ENCODE measurements around the gene OLA1.

OLA1 gene

DNA sequence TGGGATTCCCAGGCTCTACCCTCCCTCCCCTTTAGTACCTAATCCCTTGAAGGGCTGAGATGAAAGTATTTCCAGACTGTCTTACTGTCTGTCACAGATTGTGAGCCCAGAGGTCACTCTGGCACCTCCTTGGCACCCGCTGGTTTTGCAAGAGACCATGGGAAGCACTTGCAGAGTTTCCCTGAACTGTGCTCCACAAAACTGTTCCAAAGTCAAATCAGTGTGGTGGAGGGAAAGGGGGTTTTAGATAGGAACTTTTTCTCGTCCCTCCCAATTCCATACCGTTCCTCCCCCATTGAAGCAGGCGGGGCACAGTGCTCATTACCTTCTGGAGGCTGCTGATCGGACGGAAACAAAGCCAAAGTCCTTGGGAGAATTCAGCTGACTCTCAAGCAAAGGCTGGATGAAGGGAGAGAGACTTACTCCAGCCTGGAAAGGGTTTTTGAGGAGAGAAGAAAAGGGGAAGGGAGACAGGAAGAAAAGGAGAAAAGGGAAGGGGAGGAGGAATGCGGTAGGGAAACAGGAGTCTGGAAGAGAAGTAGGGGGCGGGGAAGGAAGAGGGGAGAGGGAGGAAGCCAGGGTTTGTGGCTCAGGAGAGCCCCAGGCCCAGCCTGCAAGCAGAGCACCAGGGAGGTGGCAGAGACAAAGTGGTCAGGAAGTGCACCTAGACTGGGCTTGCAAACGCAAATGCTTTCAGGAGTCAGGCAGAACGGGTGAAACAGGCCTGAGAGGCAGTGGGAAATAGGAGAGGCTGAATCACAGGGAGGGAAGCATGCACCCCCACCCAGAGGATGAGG is 194.8 kb downstream of the OLA1 start:
- Histone ChIP-seq H3K9ac (no peak overlapping the region), H3K27me3 (ENCODE audit: control insufficient read depth, insufficient read depth, low read length) (no peaks in the 10 kb centered on the region), H3K36me3 (ENCODE audit: control insufficient read depth, insufficient read depth, low read length) (no peaks in the 10 kb centered on the region), H3K27ac (no peak overlapping the region), H3K4me1 (no peaks in the 10 kb centered on the region), H3K9me3 (ENCODE audit: control insufficient read depth, low read length) (no peaks in the 10 kb centered on the region), H3K4me2 (ENCODE audit: low read length) (no peak overlapping the region), H3K4me3 (ENCODE audit: low read depth, low read length) (no peak overlapping the region), H3K79me2 (no peaks in the 10 kb centered on the region), H2AFZ (peak overlapping the region; percentile 15)
- TF ChIP-seq, protein P1, sequence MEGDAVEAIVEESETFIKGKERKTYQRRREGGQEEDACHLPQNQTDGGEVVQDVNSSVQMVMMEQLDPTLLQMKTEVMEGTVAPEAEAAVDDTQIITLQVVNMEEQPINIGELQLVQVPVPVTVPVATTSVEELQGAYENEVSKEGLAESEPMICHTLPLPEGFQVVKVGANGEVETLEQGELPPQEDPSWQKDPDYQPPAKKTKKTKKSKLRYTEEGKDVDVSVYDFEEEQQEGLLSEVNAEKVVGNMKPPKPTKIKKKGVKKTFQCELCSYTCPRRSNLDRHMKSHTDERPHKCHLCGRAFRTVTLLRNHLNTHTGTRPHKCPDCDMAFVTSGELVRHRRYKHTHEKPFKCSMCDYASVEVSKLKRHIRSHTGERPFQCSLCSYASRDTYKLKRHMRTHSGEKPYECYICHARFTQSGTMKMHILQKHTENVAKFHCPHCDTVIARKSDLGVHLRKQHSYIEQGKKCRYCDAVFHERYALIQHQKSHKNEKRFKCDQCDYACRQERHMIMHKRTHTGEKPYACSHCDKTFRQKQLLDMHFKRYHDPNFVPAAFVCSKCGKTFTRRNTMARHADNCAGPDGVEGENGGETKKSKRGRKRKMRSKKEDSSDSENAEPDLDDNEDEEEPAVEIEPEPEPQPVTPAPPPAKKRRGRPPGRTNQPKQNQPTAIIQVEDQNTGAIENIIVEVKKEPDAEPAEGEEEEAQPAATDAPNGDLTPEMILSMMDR (IDR thresholded peaks at IDR 0.05), result no peak

DNA sequence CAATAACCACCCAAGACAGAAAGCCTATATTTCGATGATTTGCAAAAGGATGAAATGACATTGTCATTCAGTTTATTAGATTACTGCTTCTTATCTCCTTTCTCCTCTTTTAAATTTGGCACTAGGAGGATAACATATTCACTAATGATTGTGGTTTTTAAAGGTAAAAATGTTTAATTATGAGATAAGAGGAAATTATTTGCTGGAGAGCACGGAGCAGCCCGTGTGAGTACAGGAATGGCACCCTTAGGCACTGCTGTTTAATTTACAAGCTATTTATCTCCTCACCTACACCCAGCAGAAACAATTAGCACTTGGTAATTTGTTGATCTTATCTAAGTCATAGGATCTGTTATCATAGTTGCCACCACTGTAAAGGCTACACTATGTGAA is 195.8 kb downstream of the OLA1 start:
- H3K79me2 ChIP-seq, result no peaks in the 10 kb centered on the region
- H3K27ac ChIP-seq, result no peak overlapping the region
- no peak overlapping the region for H3K4me2 ChIP-seq (ENCODE audit: low read length)
- no peaks in the 10 kb centered on the region for H3K4me1 ChIP-seq
- no peaks in the 10 kb centered on the region for H3K27me3 ChIP-seq (ENCODE audit: control insufficient read depth, insufficient read depth, low read length)
- TF ChIP-seq, protein P1 (IDR thresholded peaks at IDR 0.05), result no peak
- H3K9me3 ChIP-seq (ENCODE audit: control insufficient read depth, low read length), result no peaks in the 10 kb centered on the region
- H3K4me3 ChIP-seq (ENCODE audit: low read depth, low read length), result no peak overlapping the region
- no peak overlapping the region for H3K9ac ChIP-seq
- H3K36me3 ChIP-seq (ENCODE audit: control insufficient read depth, insufficient read depth, low read length), result no peaks in the 10 kb centered on the region
- no peak overlapping the region for H2AFZ ChIP-seq

DNA sequence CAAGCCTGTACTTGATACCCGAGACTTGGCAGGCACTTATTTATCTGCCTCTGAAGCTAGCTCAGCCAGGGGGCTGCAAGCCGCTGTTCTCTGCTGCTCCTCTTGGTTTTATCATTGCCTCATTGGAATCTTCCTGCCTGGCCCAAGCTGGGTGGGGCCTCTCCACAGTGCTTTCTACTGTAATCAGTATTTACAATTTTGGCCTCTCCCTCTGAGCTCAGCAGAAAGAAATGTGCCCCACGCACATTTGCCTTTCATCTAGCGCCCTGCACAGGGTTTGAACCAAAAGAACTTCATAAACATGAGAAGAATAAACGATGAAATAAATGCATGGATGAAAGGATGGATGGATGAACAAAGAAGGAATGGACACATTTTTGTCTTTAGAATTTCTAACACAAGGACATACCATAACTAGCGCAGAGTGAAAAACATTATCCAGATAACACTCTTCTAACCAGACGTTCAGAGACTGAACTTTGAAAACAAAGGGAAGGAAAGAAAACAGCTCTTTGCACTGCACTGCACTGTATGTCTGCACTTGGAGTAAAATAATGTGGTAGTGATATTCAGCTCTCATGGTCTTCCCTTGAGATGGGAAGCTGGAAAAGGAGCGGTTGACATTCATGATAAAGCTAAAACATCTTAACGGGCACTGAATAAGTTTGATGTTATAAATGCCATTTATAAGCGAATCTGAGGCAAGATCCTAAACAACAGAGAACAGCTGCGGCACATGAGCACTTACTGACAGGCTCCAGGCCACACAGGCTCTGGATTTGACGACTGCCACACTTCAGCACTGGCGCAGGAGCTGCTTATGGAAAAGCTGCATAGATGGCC is 196.4 kb downstream of the OLA1 start:
- Histone ChIP-seq H3K79me2 (no peaks in the 10 kb centered on the region), H3K36me3 (ENCODE audit: control insufficient read depth, insufficient read depth, low read length) (no peaks in the 10 kb centered on the region), H3K4me1 (no peaks in the 10 kb centered on the region), H3K4me3 (ENCODE audit: low read depth, low read length) (no peak overlapping the region), H3K9me3 (ENCODE audit: control insufficient read depth, low read length) (no peaks in the 10 kb centered on the region), H3K27me3 (ENCODE audit: control insufficient read depth, insufficient read depth, low read length) (no peaks in the 10 kb centered on the region), H2AFZ (no peak overlapping the region), H3K4me2 (ENCODE audit: low read length) (no peak overlapping the region), H3K9ac (no peak overlapping the region), H3K27ac (no peak overlapping the region)
- TF ChIP-seq, protein P1 (IDR thresholded peaks at IDR 0.05), result no peak

DNA sequence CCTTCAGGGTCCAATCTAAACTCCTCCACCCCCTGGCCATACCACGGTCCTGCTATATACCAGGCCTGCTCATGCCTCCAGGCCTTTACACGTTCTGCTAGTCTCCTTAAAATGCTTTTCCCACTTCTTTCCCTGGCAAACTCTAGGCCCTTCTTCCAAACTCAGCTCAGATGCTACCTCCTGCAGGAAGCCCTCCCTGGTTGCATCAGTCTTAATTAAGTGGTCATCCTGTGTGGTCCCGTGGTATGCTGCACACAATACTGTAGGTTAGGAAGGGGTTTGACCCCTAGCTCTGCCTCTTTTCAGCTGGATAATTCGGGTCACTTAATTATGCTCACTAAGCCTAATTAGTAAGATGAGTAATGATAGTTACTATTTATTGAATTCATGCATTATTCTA is 197.3 kb downstream of the OLA1 start:
- no peak overlapping the region for H3K4me2 ChIP-seq (ENCODE audit: low read length)
- H3K27me3 ChIP-seq (ENCODE audit: control insufficient read depth, insufficient read depth, low read length), result no peaks in the 10 kb centered on the region
- H3K36me3 ChIP-seq (ENCODE audit: control insufficient read depth, insufficient read depth, low read length), result no peaks in the 10 kb centered on the region
- H3K4me3 ChIP-seq (ENCODE audit: low read depth, low read length), result no peak overlapping the region
- no peak overlapping the region for H3K9ac ChIP-seq
- no peak overlapping the region for H2AFZ ChIP-seq
- H3K79me2 ChIP-seq, result no peaks in the 10 kb centered on the region
- no peaks in the 10 kb centered on the region for H3K4me1 ChIP-seq
- no peaks in the 10 kb centered on the region for H3K9me3 ChIP-seq (ENCODE audit: control insufficient read depth, low read length)
- TF ChIP-seq, protein P1 (IDR thresholded peaks at IDR 0.05), result no peak
- H3K27ac ChIP-seq, result no peak overlapping the region

All from parathyroid adenoma (tissue), 2 donors.